HPDE6-E6E7 (cell line): ENCODE results near the gene SUSD1.
"Not testable (repeated sequence)": the region's sequence is repeated elsewhere in the genome, so short reads cannot be mapped to it uniquely, and the experiment has no call there.

Experiments used
- DNase-seq: peaks from one replicate; pipeline ENCODE4 v3.0.0; 2011; ENCODE audit warnings: missing footprints; ENCODE audit errors: extremely low spot score

SUSD1 gene

DNA sequence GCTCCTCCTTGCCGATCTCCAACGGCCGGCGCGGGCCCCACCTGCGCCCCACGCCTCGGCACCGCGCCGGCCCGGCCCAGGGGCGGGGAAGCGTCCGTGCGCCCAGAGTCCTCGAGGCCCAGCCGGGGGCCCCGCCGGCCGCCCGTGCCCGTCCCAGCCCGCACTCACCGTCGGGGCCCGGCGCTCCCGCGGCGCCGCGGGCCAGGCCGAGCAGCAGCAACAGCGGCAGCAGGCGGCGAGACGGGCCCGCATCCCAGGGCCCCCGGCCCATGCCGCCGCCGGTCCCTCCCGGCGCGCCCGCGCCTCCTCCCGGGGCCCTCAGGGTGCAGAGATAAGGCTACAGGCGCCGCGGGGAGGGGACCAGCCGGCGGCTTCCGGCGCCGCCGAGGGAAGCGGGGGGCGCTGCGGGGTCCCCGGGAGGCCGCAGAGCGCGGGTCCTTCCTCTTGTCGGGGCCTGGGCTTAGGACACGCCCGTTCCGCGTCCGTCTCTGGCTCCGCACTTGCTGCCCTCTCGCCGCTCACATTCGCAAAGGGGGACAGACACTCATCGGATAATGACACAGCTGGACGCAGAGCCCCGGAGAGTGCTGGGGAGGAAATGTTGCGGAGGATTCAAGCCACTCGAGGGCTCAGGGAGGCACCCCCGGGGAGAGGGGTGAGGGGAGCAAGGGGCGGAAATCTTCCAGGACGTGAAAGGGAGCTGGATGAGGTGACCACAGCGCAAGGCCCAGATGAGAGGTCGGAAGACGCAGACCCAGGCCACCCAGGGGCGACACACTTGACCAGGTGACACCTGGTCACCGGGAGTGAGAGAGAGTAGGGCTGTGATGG is at the start of gene SUSD1:
TSS of gene SUSD1 (minus strand) at position 333 of the 831 bp plus-strand sequence. CDS start at position 271, 62 bp downstream.
- no peak for DNase-seq

- DNase-seq, result no peak
Observed at GRCh38 chr9:112224401-112225289, 49.5 kb upstream of the SUSD1 start.

DNA sequence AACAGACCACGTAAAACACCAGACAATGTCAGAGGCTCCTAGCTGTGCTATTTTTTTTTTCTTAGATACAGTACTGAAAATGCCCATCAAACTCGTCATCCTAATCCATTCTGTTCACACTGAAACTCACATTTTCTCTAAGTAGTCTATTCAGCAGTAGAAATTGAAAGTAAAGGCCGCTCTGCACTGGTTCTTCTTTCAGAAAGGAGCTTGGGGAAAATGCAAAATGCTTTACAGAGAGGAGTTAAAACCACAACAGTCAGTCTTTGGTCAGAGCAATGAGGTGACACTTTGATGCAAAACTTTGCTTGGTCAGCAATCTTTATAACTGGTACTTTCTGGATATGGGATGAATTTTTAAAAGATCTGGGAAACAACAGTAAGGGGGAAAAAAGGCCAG is 43.8 kb upstream of the SUSD1 start:
- no peak for DNase-seq

GRCh38 chr9:112212926-112213325 is 37.8 kb upstream of the SUSD1 start:
- no peak for DNase-seq

GRCh38 chr9:112207451-112207850 is 32.4 kb upstream of the SUSD1 start:
- no peak for DNase-seq

DNA sequence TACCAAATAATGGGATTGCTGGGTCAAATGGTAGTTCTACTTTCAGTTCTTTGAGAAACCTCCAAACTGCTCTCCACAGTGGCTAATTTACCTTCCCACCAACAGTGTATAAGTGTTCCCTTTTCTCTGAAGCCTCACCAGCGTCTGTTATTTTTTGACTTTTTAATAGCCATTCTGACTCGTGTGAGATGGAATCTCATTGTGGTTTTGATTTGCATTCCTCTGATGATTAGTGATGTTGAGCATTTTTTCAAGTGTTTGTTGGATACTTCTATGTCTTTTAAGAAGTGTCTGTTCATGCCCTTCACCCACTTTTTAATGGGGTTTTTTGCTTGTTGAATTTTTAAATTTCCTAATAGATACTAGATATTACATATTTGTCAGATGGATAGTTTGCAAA is 28.4 kb upstream of the SUSD1 start:
- no peak for DNase-seq

GRCh38 chr9:112200711-112201110 is 25.6 kb upstream of the SUSD1 start:
- no peak for DNase-seq

- DNase-seq, result no peak
Observed at GRCh38 chr9:112198646-112199045, 23.5 kb upstream of the SUSD1 start.

- no peak for DNase-seq
Observed at GRCh38 chr9:112194969-112195431, 19.9 kb upstream of the SUSD1 start.

GRCh38 chr9:112193572-112194288 is 18.6 kb upstream of the SUSD1 start:
- DNase-seq, result no peak

DNA sequence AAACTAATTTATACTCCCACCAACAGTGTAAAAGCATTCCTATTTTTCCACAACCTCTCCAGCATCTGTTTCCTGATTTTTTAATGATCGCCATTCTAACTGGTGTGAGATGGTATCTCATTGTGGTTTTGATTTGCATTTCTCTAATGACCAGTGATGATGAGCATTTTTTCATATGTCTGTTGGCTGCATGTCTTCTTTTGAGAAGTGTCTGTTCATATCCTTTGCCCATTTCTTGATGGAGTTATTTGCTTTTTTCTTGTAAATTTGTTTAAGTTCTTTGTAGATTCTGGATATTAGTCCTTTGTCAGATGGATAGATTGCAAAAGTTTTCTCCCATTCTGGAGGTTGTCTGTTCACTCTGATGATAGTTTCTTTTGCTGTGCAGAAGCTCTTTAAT is 15.2 kb upstream of the SUSD1 start:
- DNase-seq, result not testable (repeated sequence)

DNA sequence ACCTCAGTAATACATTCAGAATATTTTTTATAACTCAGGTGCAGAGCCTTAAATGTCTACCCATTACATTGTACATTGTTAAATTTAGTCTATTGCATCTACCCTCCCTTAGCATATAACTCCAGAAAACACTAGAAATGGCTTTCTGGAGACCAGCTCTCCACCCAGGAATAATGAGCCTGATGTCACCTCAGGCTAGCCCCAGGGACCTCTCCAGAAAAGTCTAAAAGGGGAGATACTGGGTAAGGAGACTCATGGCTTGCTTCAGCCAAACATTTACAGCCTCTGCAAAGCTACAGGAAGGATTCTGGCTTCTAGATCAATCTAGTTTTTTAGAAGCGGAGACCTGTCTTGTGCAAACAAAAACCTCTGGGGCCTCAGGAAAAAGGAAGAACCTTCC is 13.8 kb upstream of the SUSD1 start:
- no peak for DNase-seq

DNA sequence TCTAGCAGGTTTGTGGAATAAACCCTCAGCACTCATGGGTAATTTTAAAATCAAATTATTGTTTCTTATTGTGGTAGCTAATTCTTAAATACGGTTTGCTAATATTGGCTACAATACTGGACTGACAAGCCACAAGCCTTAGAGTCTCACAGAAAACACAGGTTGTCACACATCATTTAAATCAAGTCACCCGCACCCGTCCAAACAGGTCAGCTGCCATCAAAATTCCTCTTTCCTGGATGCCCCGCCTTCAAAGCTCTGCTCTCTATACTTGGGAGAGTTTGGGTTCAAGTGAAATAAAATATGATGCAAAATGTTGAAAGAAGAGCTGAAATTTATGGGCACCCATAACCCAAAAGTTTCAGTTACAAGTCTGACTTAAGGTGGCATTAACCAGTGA is 12.3 kb upstream of the SUSD1 start:
- no peak for DNase-seq

GRCh38 chr9:112186695-112187094 is 11.6 kb upstream of the SUSD1 start:
- DNase-seq, result peak; percentile 58

DNA sequence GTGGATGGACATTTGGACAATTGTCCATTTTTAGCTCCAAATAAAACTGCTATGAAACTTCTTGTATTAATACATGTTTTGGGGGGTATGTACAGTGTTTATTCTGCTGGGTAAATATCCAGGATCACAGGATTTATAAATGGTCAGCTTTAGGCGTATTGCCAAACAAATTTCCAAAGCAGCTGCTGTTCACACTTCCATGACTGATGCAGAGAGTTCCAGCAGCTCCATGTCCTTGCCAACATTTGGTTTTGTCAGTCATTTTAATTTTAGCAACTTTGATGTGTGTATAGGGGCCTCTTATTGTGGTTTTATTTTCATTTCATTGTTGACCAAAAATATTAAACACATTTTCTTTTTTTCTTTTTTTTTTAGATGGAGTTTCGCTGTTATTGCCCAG is 9.8 kb upstream of the SUSD1 start:
- no peak for DNase-seq

- no peak for DNase-seq
Observed at GRCh38 chr9:112184221-112184620, 9.1 kb upstream of the SUSD1 start.

- DNase-seq, result no peak
Observed at GRCh38 chr9:112180387-112180881, 5.3 kb upstream of the SUSD1 start.

DNA sequence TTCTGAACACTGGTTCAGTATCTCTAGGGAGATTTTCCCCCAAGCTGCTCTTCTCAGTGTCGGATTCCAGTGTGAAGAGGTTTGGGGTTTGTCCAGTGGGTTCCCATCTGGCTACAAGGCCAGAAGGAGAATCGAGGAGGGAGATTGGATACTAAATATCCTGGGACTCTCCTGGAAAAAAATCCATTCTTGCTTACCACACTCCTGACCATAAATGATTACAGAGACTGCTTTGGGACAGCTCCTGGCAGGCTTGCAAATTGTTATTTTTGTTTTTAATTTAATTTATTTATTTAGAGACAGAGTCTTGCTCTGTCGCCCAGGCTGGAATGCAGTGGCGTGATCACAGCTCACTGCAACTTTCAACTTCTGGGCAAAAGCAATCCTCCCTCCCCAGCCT is 4.7 kb upstream of the SUSD1 start:
- DNase-seq, result no peak

DNA sequence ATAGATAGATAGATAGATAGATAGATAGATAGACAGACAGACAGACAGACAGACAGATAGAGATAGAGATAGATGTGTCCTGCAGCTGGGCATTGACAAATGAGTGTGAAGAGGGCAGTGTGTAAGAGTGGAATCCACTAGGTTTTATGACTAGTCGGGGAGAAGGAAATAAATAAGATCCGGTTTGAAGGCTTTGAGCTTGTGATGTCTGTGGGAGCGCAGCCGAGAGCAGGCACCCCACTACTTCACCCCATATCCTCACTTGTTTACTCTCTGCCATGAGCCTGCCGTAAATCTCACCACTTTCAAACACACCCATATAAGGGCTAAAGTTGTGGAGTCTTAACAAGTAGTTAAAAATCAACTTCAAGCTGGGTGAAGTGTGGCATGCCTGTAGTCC is 1.4 kb upstream of the SUSD1 start:
- DNase-seq, result no peak

DNA sequence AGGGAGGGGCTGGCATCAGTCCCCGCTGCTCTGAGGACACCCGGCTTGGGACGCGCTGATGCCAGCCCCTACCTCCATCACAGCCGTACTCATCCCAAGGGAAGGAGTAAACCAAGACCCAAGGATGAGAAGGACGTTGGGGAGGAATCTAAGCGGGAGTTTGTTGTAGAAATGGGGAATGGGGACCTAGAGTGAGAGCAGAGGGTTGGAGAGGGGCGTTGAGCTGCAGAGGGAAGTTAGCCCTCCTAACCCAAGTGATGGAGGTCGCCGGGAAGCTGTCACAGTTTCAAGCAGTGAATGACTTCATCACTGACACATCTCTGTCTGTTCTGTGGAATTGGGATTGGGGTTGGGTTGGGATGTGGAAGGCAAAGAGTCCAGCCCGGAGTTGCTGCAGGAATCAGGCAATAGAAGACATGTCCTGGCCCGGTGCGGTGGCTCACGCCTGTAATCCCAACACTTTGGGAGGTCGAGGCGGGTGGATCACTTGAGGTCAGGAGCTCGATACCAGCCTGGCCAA is 759 bp upstream of the SUSD1 start:
- no peak for DNase-seq

DNA sequence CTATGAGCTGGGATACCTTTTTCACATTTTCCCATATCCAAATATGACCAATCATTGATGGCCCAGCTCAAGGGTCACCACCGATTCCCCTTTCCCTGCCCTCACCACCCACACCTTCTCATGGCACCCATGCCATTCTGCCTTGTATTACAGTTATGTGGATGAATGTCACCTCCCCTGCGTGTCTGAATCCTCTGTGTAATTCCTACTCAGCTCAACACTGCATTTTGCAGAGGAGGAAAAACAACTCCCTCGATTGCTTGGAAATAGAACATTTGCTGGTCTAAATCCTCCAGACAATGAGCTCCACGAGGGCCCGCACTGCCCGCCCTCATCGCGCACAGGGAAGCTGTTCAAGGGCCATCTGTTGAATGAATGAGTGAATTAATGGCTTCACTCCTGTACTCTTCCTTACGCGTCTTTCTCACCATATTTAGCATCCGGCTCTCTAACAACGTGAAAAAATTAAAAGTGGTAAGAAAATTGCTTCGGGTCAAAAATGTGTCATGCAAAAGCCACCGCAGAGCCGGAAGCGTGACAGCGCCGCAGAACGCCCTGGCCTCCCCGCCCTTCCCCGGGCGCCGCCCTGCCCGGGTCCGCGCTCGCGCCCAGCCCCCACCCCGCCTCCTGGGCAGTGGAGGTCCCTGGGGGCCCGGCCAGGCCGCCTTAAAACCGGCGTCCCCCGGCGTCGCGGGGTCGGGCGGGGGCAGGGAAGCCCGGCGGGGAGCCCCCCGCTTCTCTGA is 704 bp downstream of the SUSD1 start:
- DNase-seq, result peak; percentile 55
